GM12878 (cell line): ENCODE measurements around the gene BRSK2. TPM values are rescaled to one million over a fixed set of nuclear protein-coding genes. Genes with fewer than 3 reads are reported as not detected.

Experiments used
- ATAC-seq: fragments of 200-7000 bp; cut with Tn5 transposase; 3 replicates; pipeline ENCODE4 v1.9.1; 2020; ENCODE audit warnings: mild to moderate bottlenecking, moderate library complexity
- BruUV-seq: library from RNA; stranded (reverse); fragments of 400-500 nt; replicated peaks from 2 replicates; lab custom pipeline; 2021; lab: Mats Ljungman, UMichigan
- CTCF ChIA-PET: fragments of 300-600 bp; sonication (Branson Sonifier 250); formaldehyde crosslinking; extraction: SDS; loops from one replicate; lab custom pipeline; 2021; ENCODE audit warnings: inconsistent platforms; lab: Yijun Ruan, JAX
- POLR2A ChIA-PET: fragments of 350-600 bp; formaldehyde crosslinking; extraction: SDS; loops from one replicate; lab custom pipeline; 2021; ENCODE audit warnings: inconsistent platforms; lab: Charles Lee
- RAD21 ChIA-PET: fragments of 300-600 bp; sonication (Branson Sonifier 250); formaldehyde crosslinking; loops from one replicate; lab custom pipeline; 2023; ENCODE audit warnings: antibody characterized with exemption; ENCODE audit not compliant: unreplicated experiment; lab: Charles Lee
- SMC1A ChIA-PET: fragments of 300-600 bp; sonication (Branson Sonifier 250); formaldehyde crosslinking; loops from one replicate; lab custom pipeline; 2023; ENCODE audit not compliant: unreplicated experiment, uncharacterized antibody; lab: Charles Lee
- DNase-seq: peaks from one replicate; pipeline ENCODE4 v3.0.0-alpha.2; 2011; ENCODE audit warnings: low read depth, low spot score
- FAIRE-seq: peaks from 3 replicates; lab custom pipeline; 2011; peaks lifted over from hg19 to GRCh38; lab: Jason Lieb, UNC
- H2AFZ ChIP-seq: 2 replicates; pipeline ENCODE4 v1.6.0; 2011; ENCODE audit warnings: low read depth, low read length, control low read depth; ENCODE audit not compliant: control insufficient read depth
- H3K27ac ChIP-seq: 2 replicates; pipeline ENCODE4 v1.5.1; 2011; ENCODE audit warnings: control low read depth; ENCODE audit not compliant: control insufficient read depth, insufficient read depth
- H3K27me3 ChIP-seq, 2 experiments: replicated peaks in 1 of 2; 2 replicates each; pipeline versions ENCODE4 v1.6.0 to v1.6.1; 2011; ENCODE audit warnings: low read length in 1 of 2; ENCODE audit not compliant: control insufficient read depth in 2 of 2, insufficient read depth in 2 of 2
- H3K36me3 ChIP-seq, 2 experiments: 2 replicates each; pipeline ENCODE4 v1.5.1; 2011; ENCODE audit warnings: low read length in 1 of 2; ENCODE audit not compliant: control insufficient read depth in 2 of 2, insufficient read depth in 2 of 2
- H3K4me1 ChIP-seq: 2 replicates; pipeline ENCODE4 v1.6.1; 2011; ENCODE audit warnings: mild to moderate bottlenecking, low read length, moderate library complexity, mixed read lengths; ENCODE audit not compliant: control insufficient read depth, insufficient read depth
- H3K4me2 ChIP-seq: 2 replicates; pipeline ENCODE4 v1.6.0; 2011; ENCODE audit warnings: control low read depth; ENCODE audit not compliant: control insufficient read depth, insufficient read depth
- H3K4me3 ChIP-seq: fragments of 200-600 bp; sonication (generic); 2 replicates; pipeline ENCODE4 v1.5.1; 2016
- H3K79me2 ChIP-seq: 2 replicates; pipeline ENCODE4 v1.6.0; 2011; ENCODE audit warnings: low read length; ENCODE audit not compliant: control insufficient read depth, insufficient read depth
- H3K9ac ChIP-seq: 2 replicates; pipeline ENCODE4 v1.8.0; 2011; ENCODE audit warnings: low read length, control low read depth, mixed read lengths; ENCODE audit not compliant: control insufficient read depth, insufficient read depth
- H3K9me3 ChIP-seq: replicated peaks from 3 replicates; pipeline ENCODE4 v1.5.1; 2011; ENCODE audit warnings: mild to moderate bottlenecking, low read length; ENCODE audit not compliant: control insufficient read depth, insufficient read depth
- H4K20me1 ChIP-seq: 2 replicates; pipeline ENCODE4 v1.6.0; 2011; ENCODE audit not compliant: control insufficient read depth, insufficient read depth
- BMI1 ChIP-seq: fragments of 450-650 bp; IDR thresholded peaks from 2 replicates; pipeline ENCODE4 v1.6.1; 2016; ENCODE audit warnings: mild to moderate bottlenecking, moderate library complexity, borderline replicate concordance
- FOXK2 ChIP-seq: fragments of 450-650 bp; IDR thresholded peaks from 2 replicates; pipeline ENCODE4 v1.6.1; 2017; ENCODE audit warnings: mild to moderate bottlenecking, moderate library complexity
- HCFC1 ChIP-seq: fragments of 150-350 bp; IDR thresholded peaks from 2 replicates; pipeline ENCODE4 v1.6.1; 2014; ENCODE audit warnings: low read length
- JUNB ChIP-seq: IDR thresholded peaks from 2 replicates; pipeline ENCODE4 v1.6.1; 2016; ENCODE audit warnings: antibody characterized with exemption, mild to moderate bottlenecking
- MXI1 ChIP-seq: fragments of 150-350 bp; IDR thresholded peaks from 2 replicates; pipeline ENCODE4 v1.6.1; 2011; ENCODE audit warnings: low read depth, mild to moderate bottlenecking, inconsistent platforms, low read length, improper control_type of control experiment
- MYC ChIP-seq: IDR thresholded peaks from 2 replicates; pipeline ENCODE4 v1.6.1; 2011; ENCODE audit warnings: mild to moderate bottlenecking, low read length, moderate library complexity, inconsistent platforms; ENCODE audit not compliant: insufficient read depth, insufficient replicate concordance, insufficient read length, severe bottlenecking
- NFYA ChIP-seq: IDR thresholded peaks from 2 replicates; pipeline ENCODE4 v1.6.1; 2011; ENCODE audit warnings: low read depth, mild to moderate bottlenecking, low read length, improper control_type of control experiment, borderline replicate concordance
- NR2C2 ChIP-seq: IDR thresholded peaks from 2 replicates; pipeline ENCODE4 v1.6.1; 2011; ENCODE audit warnings: borderline replicate concordance, low read depth; ENCODE audit not compliant: control insufficient read depth, insufficient read length
- PAX5 ChIP-seq: IDR thresholded peaks from 2 replicates; pipeline ENCODE4 v1.6.1; 2011; ENCODE audit warnings: low read depth, low read length, borderline replicate concordance
- POU2F2 ChIP-seq: IDR thresholded peaks from 3 replicates; pipeline ENCODE4 v1.6.1; 2011; ENCODE audit warnings: low read depth, mild to moderate bottlenecking, low read length, borderline replicate concordance
- SMAD1 ChIP-seq: fragments of 450-650 bp; IDR thresholded peaks from 2 replicates; pipeline ENCODE4 v1.6.1; 2018; ENCODE audit warnings: mild to moderate bottlenecking, low read depth; ENCODE audit not compliant: partially characterized antibody
- SMC3 ChIP-seq: IDR thresholded peaks from 2 replicates; pipeline ENCODE4 v1.6.1; 2011; ENCODE audit warnings: low read length, improper control_type of control experiment, borderline replicate concordance
- SUPT20H ChIP-seq: IDR thresholded peaks from 2 replicates; pipeline ENCODE4 v1.6.1; 2011; ENCODE audit warnings: low read depth, mild to moderate bottlenecking, low read length, moderate library complexity, borderline replicate concordance; ENCODE audit not compliant: control insufficient read depth
- TCF7 ChIP-seq: IDR thresholded peaks from 2 replicates; pipeline ENCODE4 v1.6.1; 2014; ENCODE audit warnings: antibody characterized with exemption, borderline replicate concordance
- USF2 ChIP-seq: IDR thresholded peaks from 2 replicates; pipeline ENCODE4 v1.6.1; 2011; ENCODE audit warnings: low read depth, low read length, improper control_type of control experiment, borderline replicate concordance
- WGBS: methylation state at CpG from one replicate; pipeline ENCODE4 v1.1.6; 2016; ENCODE audit warnings: low lambda C conversion rate; ENCODE audit not compliant: insufficient replicate concordance, insufficient coverage; ENCODE audit errors: missing lambda C conversion rate; 5-methylcytosine and 5-hydroxymethylcytosine counted together
- in situ Hi-C: fragments of 300-500 bp; cut with MboI; formaldehyde crosslinking; loops from 9 replicates; pipeline ENCODE4 v1.14.3; 2018; ENCODE audit warnings: mixed read lengths
- intact Hi-C: fragments of 100-400 bp; cut with micrococcal nuclease; formaldehyde crosslinking; loops from one replicate; pipeline ENCODE4 v1.14.2; 2022; ENCODE audit not compliant: unreplicated experiment
- polyA plus RNA-seq, 11 experiments: library from polyadenylated mRNA; depleted of rRNA in 4 of 11; unstranded in 6 of 11; stranded (reverse) in 5 of 11; fragments of >200 nt; fragmentation: Nextera tagmentation in 4 of 11; fragmentation: Illumina TruSeq in 1 of 11; extraction: Ambion mirVana in 4 of 11; extraction: Trizol in 1 of 11; gene quantifications; 1 replicate in 1 of 11; 2 replicates in 10 of 11; pipeline versions ENCODE4 v1.2.1 to v1.2.3, GENCODE V29; 2011 to 2016; ENCODE audit warnings: inconsistent platforms in 2 of 11, missing spikeins in 2 of 11, low read depth in 1 of 11
- total RNA-seq, 4 experiments: library from RNA; depleted of rRNA in 3 of 4; stranded (reverse); fragments of >200 nt in 3 of 4; fragmentation: Illumina TruSeq in 1 of 4; extraction: Trizol in 1 of 4; gene quantifications; 2 replicates each; pipeline versions ENCODE4 v1.2.1 to v1.2.3, GENCODE V29; 2013 to 2021
- TF ChIP-seq, protein P1 (sequence below): IDR thresholded peaks from 2 replicates; pipeline ENCODE4 v1.6.1; 2011; ENCODE audit warnings: borderline replicate concordance, low read depth, mild to moderate bottlenecking, moderate library complexity, mixed read lengths, low read length; ENCODE audit not compliant: insufficient read depth; ENCODE audit errors: extremely low read length

Gene BRSK2
- total and polyA plus RNA-seq, 10 of the 15 experiments (the other 5 are each of a cell fraction or from before 2014, with no cell fraction given) = 0.13 TPM; not detected in 9

GRCh38 chr11:1370186-1371025, 19.3 kb upstream of the BRSK2 start:
- ATAC-seq (no peak), DNase-seq (no peak), FAIRE-seq (no peak)
- Histone ChIP-seq H3K27me3 (no peaks in the 10 kb centered on the region), H3K4me2 (no peak overlapping the region), H4K20me1 (no peaks in the 10 kb centered on the region), H3K4me1 (no peaks in the 10 kb centered on the region), H3K9ac (no peak overlapping the region), H3K9me3 (peaks cover 4% of the 10 kb centered on the region; the same call in 1 of the 3 replicates), H3K36me3 (no peaks in the 10 kb centered on the region; a peak in 1 of 4 replicates), H3K79me2 (no peaks in the 10 kb centered on the region), H2AFZ (no peak overlapping the region), H3K4me3 (no peak overlapping the region), H3K27ac (no peak overlapping the region)
- in situ Hi-C loops (no loop called here), intact Hi-C loops (no loop called here)
- CTCF ChIA-PET = no interaction called here
- 50% methylated on average over 38 of the region's 38 CpGs for WGBS
- RAD21 ChIA-PET = no interaction called here
- TF ChIP-seq NR2C2 = no peak
- no peak for TF ChIP-seq FOXK2
- no peak for TF ChIP-seq SMAD1
- no peak for TF ChIP-seq HCFC1
- no peak for TF ChIP-seq JUNB
- no peak for TF ChIP-seq MYC
- TF ChIP-seq MXI1 = no peak
- TF ChIP-seq NFYA = no peak
- no peak for TF ChIP-seq SMC3
- TF ChIP-seq, protein P1, sequence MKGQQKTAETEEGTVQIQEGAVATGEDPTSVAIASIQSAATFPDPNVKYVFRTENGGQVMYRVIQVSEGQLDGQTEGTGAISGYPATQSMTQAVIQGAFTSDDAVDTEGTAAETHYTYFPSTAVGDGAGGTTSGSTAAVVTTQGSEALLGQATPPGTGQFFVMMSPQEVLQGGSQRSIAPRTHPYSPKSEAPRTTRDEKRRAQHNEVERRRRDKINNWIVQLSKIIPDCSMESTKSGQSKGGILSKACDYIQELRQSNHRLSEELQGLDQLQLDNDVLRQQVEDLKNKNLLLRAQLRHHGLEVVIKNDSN = no peak
- TF ChIP-seq POU2F2 = no peak
- no peak for TF ChIP-seq USF2
- TF ChIP-seq TCF7 = no peak
- no peak for TF ChIP-seq PAX5
- no peak for TF ChIP-seq SUPT20H
- TF ChIP-seq BMI1 = no peak
- POLR2A ChIA-PET = no interaction called here
- no TSS peak for BruUV-seq
- SMC1A ChIA-PET = no interaction called here
